ENCODE results near the gene LYPLAL1. TPM values are rescaled to one million over a fixed set of nuclear protein-coding genes. Genes with fewer than 3 reads are reported as not detected.

LYPLAL1 gene
- total and polyA plus RNA-seq, 4 donors: 11.9 to 49.6 (median 32.8) TPM

- DNase-seq: no peak
- 22 to 53% methylated on average over 2 of the region's 2 CpGs for WGBS, 2 donors
- H3K4me3 ChIP-seq: no peak overlapping the region
- no peak overlapping the region for H3K9ac ChIP-seq (ENCODE audit: insufficient read depth in 1 of 2, low read length in 2 of 2)
- no peak overlapping the region for H3K27ac ChIP-seq (ENCODE audit: low read depth in 1 of 2, low read length in 1 of 2)
- H3K4me1 ChIP-seq (ENCODE audit: control insufficient read depth in 5 of 5, insufficient read depth in 5 of 5, low read length in 5 of 5): peaks cover 0 to 4% (median 0%) of the 10 kb centered on the region in 5 donors
- H3K36me3 ChIP-seq (ENCODE audit: control insufficient read depth in 4 of 4, insufficient read depth in 4 of 4, low read length in 4 of 4): no peaks in the 10 kb centered on the region
- H3K27me3 ChIP-seq (ENCODE audit: control insufficient read depth in 3 of 3, insufficient read depth in 3 of 3, low read length in 2 of 3): no peaks in the 10 kb centered on the region
- no peak for ATAC-seq (ENCODE audit: insufficient read depth, low FRiP score)
- TF ChIP-seq, protein P1, sequence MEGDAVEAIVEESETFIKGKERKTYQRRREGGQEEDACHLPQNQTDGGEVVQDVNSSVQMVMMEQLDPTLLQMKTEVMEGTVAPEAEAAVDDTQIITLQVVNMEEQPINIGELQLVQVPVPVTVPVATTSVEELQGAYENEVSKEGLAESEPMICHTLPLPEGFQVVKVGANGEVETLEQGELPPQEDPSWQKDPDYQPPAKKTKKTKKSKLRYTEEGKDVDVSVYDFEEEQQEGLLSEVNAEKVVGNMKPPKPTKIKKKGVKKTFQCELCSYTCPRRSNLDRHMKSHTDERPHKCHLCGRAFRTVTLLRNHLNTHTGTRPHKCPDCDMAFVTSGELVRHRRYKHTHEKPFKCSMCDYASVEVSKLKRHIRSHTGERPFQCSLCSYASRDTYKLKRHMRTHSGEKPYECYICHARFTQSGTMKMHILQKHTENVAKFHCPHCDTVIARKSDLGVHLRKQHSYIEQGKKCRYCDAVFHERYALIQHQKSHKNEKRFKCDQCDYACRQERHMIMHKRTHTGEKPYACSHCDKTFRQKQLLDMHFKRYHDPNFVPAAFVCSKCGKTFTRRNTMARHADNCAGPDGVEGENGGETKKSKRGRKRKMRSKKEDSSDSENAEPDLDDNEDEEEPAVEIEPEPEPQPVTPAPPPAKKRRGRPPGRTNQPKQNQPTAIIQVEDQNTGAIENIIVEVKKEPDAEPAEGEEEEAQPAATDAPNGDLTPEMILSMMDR (IDR thresholded peaks at IDR 0.05; ENCODE audit: control extremely low read depth, extremely low read depth): no peak
- no peaks in the 10 kb centered on the region for H3K9me3 ChIP-seq (ENCODE audit: control insufficient read depth in 4 of 4, insufficient read depth in 3 of 4, low read length in 3 of 4)
Observed at GRCh38 chr1:219144658-219145315, 28.9 kb upstream of the LYPLAL1 start.

GRCh38 chr1:219147571-219148019 lies 26.1 kb upstream of the LYPLAL1 start:
- Histone ChIP-seq H3K27me3 (ENCODE audit: control insufficient read depth in 3 of 3, insufficient read depth in 3 of 3, low read length in 2 of 3) (no peaks in the 10 kb centered on the region), H3K27ac (ENCODE audit: low read depth in 1 of 2, low read length in 1 of 2) (no peak overlapping the region), H3K36me3 (ENCODE audit: control insufficient read depth in 4 of 4, insufficient read depth in 4 of 4, low read length in 4 of 4) (no peaks in the 10 kb centered on the region), H3K4me1 (ENCODE audit: control insufficient read depth in 5 of 5, insufficient read depth in 5 of 5, low read length in 5 of 5) (peaks cover 0 to 9% (median 0%) of the 10 kb centered on the region in 5 donors), H3K4me3 (no peak overlapping the region), H3K9ac (ENCODE audit: insufficient read depth in 1 of 2, low read length in 2 of 2) (no peak overlapping the region), H3K9me3 (ENCODE audit: control insufficient read depth in 4 of 4, insufficient read depth in 3 of 4, low read length in 3 of 4) (no peaks in the 10 kb centered on the region)
- TF ChIP-seq, protein P1 (IDR thresholded peaks at IDR 0.05; ENCODE audit: control extremely low read depth, extremely low read depth): no peak
- whole genome bisulfite sequencing, 2 donors: 92 to 98% methylated on average over 1 of the region's 1 CpG
- ATAC-seq (ENCODE audit: insufficient read depth, low FRiP score): no peak
- no peak for DNase-seq

DNA sequence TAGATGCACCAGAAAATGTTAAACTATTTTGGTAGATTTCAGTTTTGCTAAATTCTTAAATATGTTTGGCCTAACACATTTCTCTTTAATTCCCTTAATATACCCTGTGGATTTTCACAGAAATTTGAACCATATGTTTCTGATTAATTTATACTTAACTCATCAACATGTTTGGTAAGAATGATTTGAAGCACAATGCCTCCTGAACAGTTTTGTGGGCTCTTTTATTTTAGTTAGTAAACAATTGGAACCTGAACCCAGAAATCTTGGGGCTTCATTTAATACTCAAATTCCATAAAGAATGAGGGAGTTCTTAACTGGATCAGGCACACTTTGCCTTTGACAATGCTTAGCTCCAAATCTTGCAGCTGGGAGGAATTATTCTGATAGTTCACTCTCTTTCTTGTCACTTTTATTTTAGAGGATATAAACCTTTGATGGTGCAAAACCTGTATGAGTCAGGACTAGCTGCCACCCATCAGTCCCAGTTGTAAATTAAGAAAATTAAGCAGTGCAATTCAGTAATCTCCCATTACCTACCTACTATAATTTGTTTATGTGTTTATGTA lies 24.6 kb upstream of the LYPLAL1 start:
- DNase-seq (no peak), ATAC-seq (ENCODE audit: insufficient read depth, low FRiP score) (no peak)
- Histone ChIP-seq H3K36me3 (ENCODE audit: control insufficient read depth in 4 of 4, insufficient read depth in 4 of 4, low read length in 4 of 4) (no peaks in the 10 kb centered on the region), H3K4me1 (ENCODE audit: control insufficient read depth in 5 of 5, insufficient read depth in 5 of 5, low read length in 5 of 5) (peaks cover 0 to 22% (median 0%) of the 10 kb centered on the region in 5 donors), H3K9ac (ENCODE audit: insufficient read depth in 1 of 2, low read length in 2 of 2) (no peak overlapping the region), H3K9me3 (ENCODE audit: control insufficient read depth in 4 of 4, insufficient read depth in 3 of 4, low read length in 3 of 4) (no peaks in the 10 kb centered on the region), H3K27ac (ENCODE audit: low read depth in 1 of 2, low read length in 1 of 2) (no peak overlapping the region), H3K27me3 (ENCODE audit: control insufficient read depth in 3 of 3, insufficient read depth in 3 of 3, low read length in 2 of 3) (no peaks in the 10 kb centered on the region), H3K4me3 (no peak overlapping the region)
- TF ChIP-seq, protein P1 (IDR thresholded peaks at IDR 0.05; ENCODE audit: control extremely low read depth, extremely low read depth): no peak
